ENCODE results near the gene YWHAQ.

The YWHAQ gene

DNA sequence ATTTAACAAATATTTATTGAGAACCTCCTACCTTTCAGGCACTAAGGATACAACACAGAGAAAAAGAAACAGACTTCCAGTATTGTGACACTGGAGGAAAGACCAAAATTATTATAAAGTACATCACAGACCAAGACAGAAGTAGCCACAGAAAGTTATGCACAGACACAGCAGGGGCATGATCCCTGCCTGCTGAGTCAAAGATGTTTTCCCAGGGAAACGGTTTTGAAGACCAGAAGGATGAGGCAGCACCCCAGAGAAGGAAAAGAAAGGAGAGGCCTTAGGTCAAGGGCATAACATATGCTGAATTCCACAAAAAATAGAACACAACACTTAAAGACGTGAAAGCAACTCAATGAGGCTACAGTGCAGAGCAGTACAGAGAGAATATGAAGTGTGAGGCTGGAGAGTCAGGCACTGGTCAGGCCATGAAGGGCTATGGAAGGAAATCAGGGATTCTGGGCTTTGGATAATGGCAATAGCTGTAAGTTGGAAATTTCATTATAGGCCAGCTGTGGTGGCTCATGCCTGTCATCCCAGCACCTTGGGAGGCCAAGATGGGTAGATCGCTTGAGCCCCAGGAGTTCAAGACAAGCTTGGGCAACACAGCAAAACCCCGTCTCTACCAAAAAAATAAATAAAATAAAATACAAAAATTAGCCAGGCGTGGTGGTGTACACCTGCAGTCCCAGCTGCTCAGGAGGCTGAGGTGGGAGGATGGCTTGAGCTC is 83.4 kb downstream of the YWHAQ start:
- DNase-seq: no peak

DNA sequence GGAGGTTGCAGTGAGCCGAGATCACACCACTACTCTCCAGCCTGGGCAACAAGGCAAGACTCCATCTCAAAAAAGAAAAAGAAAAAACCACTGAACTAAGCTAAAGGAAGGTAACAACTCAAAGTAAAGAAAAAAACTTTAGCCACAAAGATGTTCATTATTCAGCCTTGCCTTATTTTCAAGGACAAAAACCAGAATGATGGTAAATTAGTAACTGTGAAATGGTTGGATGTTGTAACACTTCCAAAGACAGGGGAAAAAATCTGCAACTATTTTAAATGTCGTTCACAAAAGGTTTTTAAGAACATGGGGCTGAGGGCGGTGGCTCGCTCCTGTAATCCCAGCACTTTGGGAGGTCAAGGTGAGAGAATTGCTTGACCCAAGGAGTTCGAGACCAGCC is 85.3 kb downstream of the YWHAQ start:
- DNase-seq: no peak

GRCh38 chr2:9543557-9543956 is 87.2 kb downstream of the YWHAQ start:
- DNase-seq: no peak

DNA sequence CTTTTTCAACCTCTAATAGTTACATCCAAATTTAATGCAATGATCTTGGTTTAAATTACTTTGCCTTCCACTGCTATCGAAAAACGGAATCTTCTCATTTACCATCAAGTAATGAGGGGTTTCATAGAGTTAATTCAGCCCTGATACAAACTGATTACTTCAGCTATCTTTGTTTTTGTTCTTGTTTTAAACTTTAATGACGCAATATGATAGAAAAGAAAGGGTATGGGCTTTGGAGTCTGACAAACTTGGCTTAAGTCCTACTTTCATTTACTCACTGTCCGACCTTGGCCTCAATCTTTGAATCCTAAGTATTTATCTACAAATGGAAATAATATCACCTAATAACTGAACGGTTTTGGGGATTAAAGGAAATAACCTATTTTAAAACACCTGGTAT is 91.3 kb downstream of the YWHAQ start:
- DNase-seq: no peak

DNA sequence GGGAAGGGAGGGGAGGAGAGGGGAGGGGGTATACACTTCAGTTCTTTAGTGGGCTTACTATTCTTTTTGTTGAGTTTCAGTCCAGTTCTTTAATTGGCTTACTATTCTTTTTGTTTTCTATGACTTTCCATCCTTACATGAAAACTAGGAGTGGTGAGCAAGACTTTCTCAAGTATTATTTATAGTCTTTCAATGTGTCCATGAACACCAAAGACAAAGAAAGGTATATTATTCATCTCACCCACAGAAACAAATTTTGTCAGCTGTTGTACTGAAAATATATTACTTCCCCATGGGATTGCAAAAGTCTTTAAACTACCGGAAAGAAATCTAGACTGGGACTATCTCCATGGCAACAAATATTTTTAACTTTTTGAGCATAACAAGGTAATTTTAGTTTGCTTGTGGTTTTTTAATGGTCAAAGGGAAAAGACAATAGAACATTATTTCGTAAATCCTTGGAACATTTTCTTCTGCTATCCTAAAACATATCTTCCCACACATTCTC is 92.7 kb downstream of the YWHAQ start:
- no peak for DNase-seq

GRCh38 chr2:9536504-9536903 is 94.3 kb downstream of the YWHAQ start:
- DNase-seq: no peak

DNA sequence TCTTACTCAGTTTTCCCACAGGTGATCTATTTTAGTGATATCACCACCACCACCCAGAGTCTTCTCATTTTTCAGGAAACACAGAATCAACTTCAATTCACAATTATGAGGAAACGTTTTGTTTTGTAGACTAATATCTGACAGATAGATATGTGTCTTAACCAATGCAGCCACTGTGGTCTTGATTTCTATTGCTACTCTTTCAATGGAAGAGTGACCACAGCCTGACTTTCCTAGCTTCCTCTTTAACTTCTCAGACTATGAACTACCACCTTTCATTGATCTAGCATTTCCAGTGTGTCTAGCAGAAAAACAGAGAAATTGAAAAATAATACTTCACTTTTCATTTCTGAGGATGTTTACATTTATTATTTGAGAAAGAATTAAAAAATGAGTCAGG is 95.6 kb downstream of the YWHAQ start:
- no peak for DNase-seq
